ENCODE data around the gene PACSIN1.

The PACSIN1 gene

DNA sequence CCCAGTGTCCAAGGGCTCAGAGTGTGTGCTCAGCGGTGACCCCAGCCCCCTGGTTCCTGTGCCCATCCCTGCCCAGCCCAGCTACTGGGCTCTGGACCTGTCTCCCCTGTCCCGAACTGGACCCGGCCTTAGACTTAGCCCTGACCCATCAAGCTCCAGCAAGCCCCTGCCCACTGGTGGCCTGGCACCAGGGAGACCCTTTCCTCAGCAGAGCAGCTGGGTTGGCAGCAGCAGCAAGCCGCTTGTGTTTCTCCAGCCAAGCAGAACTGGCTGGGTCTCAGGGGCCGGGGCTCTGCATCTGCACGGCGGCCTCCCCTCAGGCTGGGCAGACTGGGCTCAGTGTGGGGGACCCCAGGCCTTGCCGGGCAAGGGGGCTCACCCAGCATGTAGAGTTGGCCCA is 89.5 kb downstream of the PACSIN1 start:
- DNase-seq (ENCODE audit: low read depth) = no peak
- H3K4me3 ChIP-seq (ENCODE audit: low read depth, low read length) = no peak overlapping the region

DNA sequence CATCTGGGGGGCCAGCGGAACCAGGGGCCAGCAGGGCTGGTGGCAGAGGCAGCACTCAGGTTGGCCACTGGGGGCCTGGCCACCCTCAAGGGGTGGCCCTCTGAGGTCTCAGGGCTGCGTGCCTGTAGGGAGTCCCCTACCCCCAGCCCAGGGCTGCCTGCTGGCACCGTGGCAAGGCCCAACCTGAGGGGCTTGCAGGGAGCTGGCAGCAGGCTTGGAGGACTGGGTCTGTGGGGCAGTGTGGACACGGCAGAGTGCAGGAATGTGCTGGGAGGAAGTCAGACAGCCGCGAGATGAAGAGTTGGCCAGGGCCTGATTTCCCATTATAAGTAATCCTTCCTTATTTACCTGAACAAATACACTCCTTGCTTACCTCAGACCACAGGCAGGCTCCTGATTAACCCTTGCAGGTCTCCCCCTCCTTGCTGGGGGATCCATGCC is 90.2 kb downstream of the PACSIN1 start, which contains the start of gene SPDEF:
Gene SPDEF (minus strand): TSS at position 299 of the 441 bp plus-strand sequence. CDS start 11,874 bp downstream, outside the sequence.
- peak; percentile 21 for DNase-seq (ENCODE audit: low read depth)
- no peak within 1 kb of the TSS for H3K4me3 ChIP-seq (ENCODE audit: low read depth, low read length)
- TF ChIP-seq, protein P1, sequence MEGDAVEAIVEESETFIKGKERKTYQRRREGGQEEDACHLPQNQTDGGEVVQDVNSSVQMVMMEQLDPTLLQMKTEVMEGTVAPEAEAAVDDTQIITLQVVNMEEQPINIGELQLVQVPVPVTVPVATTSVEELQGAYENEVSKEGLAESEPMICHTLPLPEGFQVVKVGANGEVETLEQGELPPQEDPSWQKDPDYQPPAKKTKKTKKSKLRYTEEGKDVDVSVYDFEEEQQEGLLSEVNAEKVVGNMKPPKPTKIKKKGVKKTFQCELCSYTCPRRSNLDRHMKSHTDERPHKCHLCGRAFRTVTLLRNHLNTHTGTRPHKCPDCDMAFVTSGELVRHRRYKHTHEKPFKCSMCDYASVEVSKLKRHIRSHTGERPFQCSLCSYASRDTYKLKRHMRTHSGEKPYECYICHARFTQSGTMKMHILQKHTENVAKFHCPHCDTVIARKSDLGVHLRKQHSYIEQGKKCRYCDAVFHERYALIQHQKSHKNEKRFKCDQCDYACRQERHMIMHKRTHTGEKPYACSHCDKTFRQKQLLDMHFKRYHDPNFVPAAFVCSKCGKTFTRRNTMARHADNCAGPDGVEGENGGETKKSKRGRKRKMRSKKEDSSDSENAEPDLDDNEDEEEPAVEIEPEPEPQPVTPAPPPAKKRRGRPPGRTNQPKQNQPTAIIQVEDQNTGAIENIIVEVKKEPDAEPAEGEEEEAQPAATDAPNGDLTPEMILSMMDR (conservative IDR thresholded peaks at IDR 0.05; ENCODE audit: low read depth, low read length) = no peak

More for the DNA sequence above, 89.5 kb downstream of the PACSIN1 start:
- TF ChIP-seq, protein P1 (conservative IDR thresholded peaks at IDR 0.05; ENCODE audit: low read depth, low read length) = no peak

- TF ChIP-seq, protein P1 (conservative IDR thresholded peaks at IDR 0.05; ENCODE audit: low read depth, low read length) = no peak
- H3K4me3 ChIP-seq (ENCODE audit: low read depth, low read length) = no peak overlapping the region
- DNase-seq (ENCODE audit: low read depth) = no peak
Observed at GRCh38 chr6:34556493-34556892, 90.6 kb downstream of the PACSIN1 start.

- DNase-seq (ENCODE audit: low read depth) = no peak
- TF ChIP-seq, protein P1 (conservative IDR thresholded peaks at IDR 0.05; ENCODE audit: low read depth, low read length) = no peak
- no peak overlapping the region for H3K4me3 ChIP-seq (ENCODE audit: low read depth, low read length)
Observed at GRCh38 chr6:34557228-34557627, 91.4 kb downstream of the PACSIN1 start.

GRCh38 chr6:34558172-34558714 is 92.4 kb downstream of the PACSIN1 start:
- DNase-seq (ENCODE audit: low read depth) = no peak
- TF ChIP-seq, protein P1 (conservative IDR thresholded peaks at IDR 0.05; ENCODE audit: low read depth, low read length) = no peak
- no peak overlapping the region for H3K4me3 ChIP-seq (ENCODE audit: low read depth, low read length)

GRCh38 chr6:34559651-34560365 is 93.9 kb downstream of the PACSIN1 start:
- TF ChIP-seq, protein P1 (conservative IDR thresholded peaks at IDR 0.05; ENCODE audit: low read depth, low read length) = no peak
- no peak for DNase-seq (ENCODE audit: low read depth)
- H3K4me3 ChIP-seq (ENCODE audit: low read depth, low read length) = no peak overlapping the region
